CD4-positive, alpha-beta T cell treated with Interleukin-6 at 100 ng/mL for 8 hours (primary cell): ENCODE results near the gene CTAG1B.
"Not testable (repeated sequence)": the region's sequence is repeated elsewhere in the genome, so short reads cannot be mapped to it uniquely, and the experiment has no call there.

ENCODE experiments used
- DNase-seq: peaks from one replicate; pipeline ENCODE4 v3.0.0-alpha.2; 2020; ENCODE audit warnings: mixed read lengths, low spot score

CTAG1B gene

DNA sequence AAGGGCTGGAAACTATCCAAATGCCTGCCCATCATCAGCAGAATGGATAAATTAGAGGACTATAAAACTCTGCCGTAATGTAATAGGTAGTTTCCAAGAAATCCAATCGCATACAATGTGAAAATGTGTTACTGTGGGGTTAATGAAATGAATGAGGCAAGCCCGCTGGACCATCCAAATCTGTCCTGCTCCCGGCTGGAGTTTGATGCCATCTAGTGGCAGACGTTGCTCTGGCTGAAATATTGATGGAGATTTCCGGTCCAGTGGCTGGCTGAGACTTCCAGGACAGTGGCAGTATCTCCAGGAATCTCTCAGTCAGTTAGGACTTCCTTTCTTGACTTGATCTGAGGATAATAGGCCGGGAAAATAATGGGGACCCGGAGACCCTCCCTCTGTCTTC is 36.1 kb downstream of the CTAG1B start:
- DNase-seq: not testable (repeated sequence)

DNA sequence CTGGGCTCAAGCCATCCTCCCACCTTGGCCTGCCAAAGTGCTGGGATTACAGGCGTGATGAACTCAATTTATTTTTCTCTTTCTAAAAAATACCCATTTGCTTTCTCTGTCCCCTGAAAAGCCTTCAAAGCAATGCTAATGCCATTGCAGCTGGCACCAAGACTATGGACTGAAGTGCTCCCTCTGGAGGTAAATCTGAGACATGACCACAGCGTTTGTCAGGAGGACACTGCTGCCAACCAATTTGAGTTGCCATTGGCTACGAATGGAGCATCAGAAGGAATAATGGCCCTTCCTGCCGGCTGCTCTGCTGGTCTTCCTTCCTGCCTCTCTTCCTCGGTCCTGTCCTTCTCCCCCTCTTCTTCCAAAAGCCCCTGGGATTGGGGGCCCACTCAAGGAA is 44.0 kb downstream of the CTAG1B start:
- not testable (repeated sequence) for DNase-seq

DNA sequence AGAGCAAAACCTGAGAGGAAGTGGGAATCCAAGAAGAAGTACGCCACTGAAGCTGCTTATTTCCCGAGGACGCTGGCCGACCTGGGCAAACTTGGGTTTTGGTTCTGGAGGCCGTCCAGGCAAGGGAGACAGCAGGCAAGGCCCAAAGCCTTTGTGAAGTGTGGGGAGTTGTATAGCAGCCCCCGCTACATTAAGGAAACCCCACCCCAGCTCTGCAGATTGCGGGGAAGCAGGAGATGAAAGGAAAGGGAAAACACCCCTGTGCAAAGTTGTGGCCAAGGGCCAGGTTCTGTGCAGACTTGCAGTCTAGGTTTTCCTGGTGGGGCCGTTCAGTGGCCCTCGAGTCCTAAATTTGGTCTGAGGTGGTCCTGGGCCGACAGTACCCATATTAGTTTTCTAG is 46.0 kb downstream of the CTAG1B start:
- DNase-seq: not testable (repeated sequence)

GRCh38 chrX:154570361-154570760 is 48.7 kb downstream of the CTAG1B start:
- DNase-seq: not testable (repeated sequence)
